C4-2B (cell line): ENCODE results near the gene KTN1.

Experiments
- ZFX ChIP-seq: fragments of 450-650 bp; IDR thresholded peaks from 2 replicates; pipeline ENCODE4 v1.6.1; 2017
- TF ChIP-seq, protein P1 (sequence below): fragments of 450-650 bp; conservative IDR thresholded peaks from 2 replicates; pipeline ENCODE4 v1.5.1; 2017; ENCODE audit warnings: mild to moderate bottlenecking

- TF ChIP-seq, protein P1, sequence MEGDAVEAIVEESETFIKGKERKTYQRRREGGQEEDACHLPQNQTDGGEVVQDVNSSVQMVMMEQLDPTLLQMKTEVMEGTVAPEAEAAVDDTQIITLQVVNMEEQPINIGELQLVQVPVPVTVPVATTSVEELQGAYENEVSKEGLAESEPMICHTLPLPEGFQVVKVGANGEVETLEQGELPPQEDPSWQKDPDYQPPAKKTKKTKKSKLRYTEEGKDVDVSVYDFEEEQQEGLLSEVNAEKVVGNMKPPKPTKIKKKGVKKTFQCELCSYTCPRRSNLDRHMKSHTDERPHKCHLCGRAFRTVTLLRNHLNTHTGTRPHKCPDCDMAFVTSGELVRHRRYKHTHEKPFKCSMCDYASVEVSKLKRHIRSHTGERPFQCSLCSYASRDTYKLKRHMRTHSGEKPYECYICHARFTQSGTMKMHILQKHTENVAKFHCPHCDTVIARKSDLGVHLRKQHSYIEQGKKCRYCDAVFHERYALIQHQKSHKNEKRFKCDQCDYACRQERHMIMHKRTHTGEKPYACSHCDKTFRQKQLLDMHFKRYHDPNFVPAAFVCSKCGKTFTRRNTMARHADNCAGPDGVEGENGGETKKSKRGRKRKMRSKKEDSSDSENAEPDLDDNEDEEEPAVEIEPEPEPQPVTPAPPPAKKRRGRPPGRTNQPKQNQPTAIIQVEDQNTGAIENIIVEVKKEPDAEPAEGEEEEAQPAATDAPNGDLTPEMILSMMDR, result no peak
- TF ChIP-seq ZFX, result no peak
These were observed 153.6 kb downstream of the KTN1 start for GRCh38 chr14:55733599-55733998.
